Skeletal muscle tissue (tissue), 4 donors: ENCODE measurements around the gene ALDH8A1. TPM values are rescaled to one million over a fixed set of nuclear protein-coding genes. Genes with fewer than 3 reads are reported as not detected.

Source experiments
- H3K27ac ChIP-seq: one replicate; pipeline ENCODE4 v1.7.0; 2013; ENCODE audit warnings: mild to moderate bottlenecking, low read depth, low read length, inconsistent platforms
- H3K27me3 ChIP-seq, 3 donors: one replicate each; pipeline ENCODE4 v1.7.0; 2013; ENCODE audit warnings: low read length in 3 of 3; ENCODE audit not compliant: control insufficient read depth in 3 of 3, insufficient read depth in 3 of 3
- H3K36me3 ChIP-seq, 3 donors: one replicate each; pipeline ENCODE4 v1.7.0; 2013; ENCODE audit warnings: low read length in 3 of 3; ENCODE audit not compliant: control insufficient read depth in 3 of 3, insufficient read depth in 3 of 3
- H3K4me1 ChIP-seq, 3 donors: one replicate each; pipeline ENCODE4 v1.7.0; 2013; ENCODE audit warnings: low read length in 3 of 3, mild to moderate bottlenecking in 3 of 3; ENCODE audit not compliant: control insufficient read depth in 3 of 3, insufficient read depth in 3 of 3
- H3K4me3 ChIP-seq, 3 donors: one replicate each; pipeline ENCODE4 v1.7.0; 2013; ENCODE audit warnings: low read length in 3 of 3
- H3K9ac ChIP-seq, 3 donors: one replicate each; pipeline ENCODE4 v1.7.0; 2013; ENCODE audit warnings: low read length in 3 of 3, mild to moderate bottlenecking in 3 of 3, moderate library complexity in 2 of 3, low read depth in 1 of 3
- H3K9me3 ChIP-seq, 3 donors: one replicate each; pipeline ENCODE4 v1.7.0; 2013; ENCODE audit warnings: low read length in 3 of 3; ENCODE audit not compliant: control insufficient read depth in 3 of 3
- total RNA-seq: library from RNA; depleted of rRNA; stranded (reverse); fragments of >200 nt; gene quantifications from one replicate; pipeline ENCODE4 v1.2.3, GENCODE V29; 2014
- donor health status: Osteomylitis.

Gene ALDH8A1
- total RNA-seq, 1 donor from 2014 or later = 0.52 TPM

GRCh38 chr6:134980846-134981245 lies 30.9 kb upstream of the ALDH8A1 start:
- H3K36me3 ChIP-seq = peaks cover 13 to 50% (median 28%) of the 10 kb centered on the region in 3 donors

GRCh38 chr6:134979142-134979541 lies 29.2 kb upstream of the ALDH8A1 start:
- Histone ChIP-seq H3K27me3 (no peaks in the 10 kb centered on the region), H3K4me1 (no peaks in the 10 kb centered on the region), H3K36me3 (peaks cover 11 to 41% (median 18%) of the 10 kb centered on the region in 3 donors), H3K4me3 (no peak overlapping the region), H3K9ac (no peak overlapping the region), H3K27ac (no peak overlapping the region), H3K9me3 (no peaks in the 10 kb centered on the region)

More at GRCh38 chr6:134980846-134981245, 30.9 kb upstream of the ALDH8A1 start:
- H3K9ac ChIP-seq = no peak overlapping the region
- no peak overlapping the region for H3K4me3 ChIP-seq
- no peaks in the 10 kb centered on the region for H3K27me3 ChIP-seq
- no peaks in the 10 kb centered on the region for H3K4me1 ChIP-seq
- no peak overlapping the region for H3K27ac ChIP-seq
- H3K9me3 ChIP-seq = no peaks in the 10 kb centered on the region

GRCh38 chr6:134974370-134974769 lies 24.5 kb upstream of the ALDH8A1 start:
- no peak overlapping the region for H3K27ac ChIP-seq
- H3K36me3 ChIP-seq = peaks cover 0 to 20% (median 10%) of the 10 kb centered on the region in 3 donors
- H3K9me3 ChIP-seq = no peaks in the 10 kb centered on the region
- no peaks in the 10 kb centered on the region for H3K4me1 ChIP-seq
- no peaks in the 10 kb centered on the region for H3K27me3 ChIP-seq
- no peak overlapping the region for H3K4me3 ChIP-seq
- no peak overlapping the region for H3K9ac ChIP-seq

- no peaks in the 10 kb centered on the region for H3K4me1 ChIP-seq
- H3K27me3 ChIP-seq = no peaks in the 10 kb centered on the region
- H3K27ac ChIP-seq = no peak overlapping the region
- no peaks in the 10 kb centered on the region for H3K9me3 ChIP-seq
- H3K9ac ChIP-seq = no peak overlapping the region
- H3K36me3 ChIP-seq = peaks cover 2 to 20% (median 18%) of the 10 kb centered on the region in 3 donors
- no peak overlapping the region for H3K4me3 ChIP-seq
Measured at GRCh38 chr6:134967711-134968110, 17.8 kb upstream of the ALDH8A1 start.

- H3K9me3 ChIP-seq = no peaks in the 10 kb centered on the region
- H3K4me3 ChIP-seq = no peak overlapping the region
- no peaks in the 10 kb centered on the region for H3K27me3 ChIP-seq
- H3K36me3 ChIP-seq = peaks cover 2 to 22% (median 22%) of the 10 kb centered on the region in 3 donors
- no peak overlapping the region for H3K9ac ChIP-seq
- no peaks in the 10 kb centered on the region for H3K4me1 ChIP-seq
- no peak overlapping the region for H3K27ac ChIP-seq
Measured at GRCh38 chr6:134964451-134965203, 14.7 kb upstream of the ALDH8A1 start.

GRCh38 chr6:134962421-134962820 lies 12.5 kb upstream of the ALDH8A1 start:
- Histone ChIP-seq H3K36me3 (peaks cover 2 to 22% (median 20%) of the 10 kb centered on the region in 3 donors), H3K4me3 (no peak overlapping the region), H3K27ac (no peak overlapping the region), H3K4me1 (no peaks in the 10 kb centered on the region), H3K9ac (no peak overlapping the region), H3K27me3 (no peaks in the 10 kb centered on the region), H3K9me3 (peaks cover 0 to 4% (median 0%) of the 10 kb centered on the region in 3 donors)

- Histone ChIP-seq H3K27ac (no peak overlapping the region), H3K9ac (no peak overlapping the region), H3K9me3 (peaks cover 0 to 4% (median 0%) of the 10 kb centered on the region in 3 donors), H3K36me3 (peaks cover 2 to 22% (median 20%) of the 10 kb centered on the region in 3 donors), H3K27me3 (no peaks in the 10 kb centered on the region), H3K4me1 (no peaks in the 10 kb centered on the region), H3K4me3 (no peak overlapping the region)
Measured at GRCh38 chr6:134961366-134961765, 11.5 kb upstream of the ALDH8A1 start.

- Histone ChIP-seq H3K36me3 (peaks cover 2 to 14% (median 11%) of the 10 kb centered on the region in 3 donors), H3K4me3 (no peak overlapping the region), H3K27ac (no peak overlapping the region), H3K9ac (no peak overlapping the region), H3K4me1 (no peaks in the 10 kb centered on the region), H3K27me3 (no peaks in the 10 kb centered on the region), H3K9me3 (peaks cover 0 to 4% (median 0%) of the 10 kb centered on the region in 3 donors)
Measured at GRCh38 chr6:134959603-134960002, 9.7 kb upstream of the ALDH8A1 start.

GRCh38 chr6:134956676-134957075 lies 6.8 kb upstream of the ALDH8A1 start:
- Histone ChIP-seq H3K4me1 (no peaks in the 10 kb centered on the region), H3K9ac (no peak overlapping the region), H3K4me3 (no peak overlapping the region), H3K36me3 (peaks cover 0 to 2% (median 0%) of the 10 kb centered on the region in 3 donors), H3K27me3 (no peaks in the 10 kb centered on the region), H3K9me3 (peaks cover 0 to 4% (median 0%) of the 10 kb centered on the region in 3 donors), H3K27ac (no peak overlapping the region)

- H3K36me3 ChIP-seq = no peaks in the 10 kb centered on the region
- no peak overlapping the region for H3K27ac ChIP-seq
- H3K9ac ChIP-seq = no peak overlapping the region
- no peaks in the 10 kb centered on the region for H3K27me3 ChIP-seq
- peaks cover 0 to 4% (median 0%) of the 10 kb centered on the region in 3 donors for H3K9me3 ChIP-seq
- no peaks in the 10 kb centered on the region for H3K4me1 ChIP-seq
- no peak overlapping the region for H3K4me3 ChIP-seq
Measured at GRCh38 chr6:134956032-134956431, 6.1 kb upstream of the ALDH8A1 start.
